Erythroblast (primary cell): ENCODE results near the gene GTF2A1.

Source experiments
- DNase-seq, 2 experiments: peaks; one replicate each; lab custom pipeline; 2025; lab: John Stamatoyannopoulos, UW
- GATA1 ChIP-seq: IDR thresholded peaks from 2 replicates; pipeline ENCODE4 v1.6.1; 2011; ENCODE audit warnings: low read depth, mild to moderate bottlenecking, control low read depth, low read length, moderate library complexity
- POLR2A ChIP-seq: IDR thresholded peaks from 2 replicates; pipeline ENCODE4 v1.6.1; 2011; ENCODE audit warnings: mild to moderate bottlenecking, low read length

The GTF2A1 gene

DNA sequence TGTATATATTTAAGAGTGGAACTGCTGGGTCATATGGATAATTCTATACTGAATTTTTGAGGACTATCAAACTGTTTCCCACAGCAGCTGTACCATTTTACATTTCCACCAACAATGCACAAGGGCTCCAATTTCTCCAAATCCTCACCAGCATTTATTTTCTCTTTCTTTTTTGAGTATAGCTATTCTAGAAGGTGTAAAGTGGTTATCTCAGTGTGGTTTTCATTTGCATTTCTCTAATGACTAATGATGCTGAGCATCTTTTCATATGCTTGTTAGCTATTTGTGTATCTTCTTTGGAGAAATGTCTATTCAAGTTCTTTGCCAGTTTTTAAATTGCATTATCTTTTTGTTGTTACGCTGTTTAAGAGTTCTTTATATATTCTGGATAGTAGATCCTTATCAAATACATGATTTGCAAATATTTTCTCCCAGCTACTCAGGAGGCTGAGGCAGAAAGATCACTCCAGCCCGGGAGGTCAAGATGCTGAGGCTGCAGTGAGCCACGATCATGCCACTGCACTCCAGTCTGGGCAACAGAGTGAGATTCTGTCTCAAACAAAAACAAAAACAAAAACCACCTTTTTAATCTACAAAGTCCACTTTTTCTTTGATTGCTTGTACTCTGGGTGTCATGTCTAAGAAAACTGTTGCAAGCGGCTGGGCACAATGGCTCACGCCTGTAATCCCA lies 32.8 kb downstream of the GTF2A1 start:
- TF ChIP-seq GATA1 (no peak), POLR2A (no peak)
- no peak for DNase-seq

DNA sequence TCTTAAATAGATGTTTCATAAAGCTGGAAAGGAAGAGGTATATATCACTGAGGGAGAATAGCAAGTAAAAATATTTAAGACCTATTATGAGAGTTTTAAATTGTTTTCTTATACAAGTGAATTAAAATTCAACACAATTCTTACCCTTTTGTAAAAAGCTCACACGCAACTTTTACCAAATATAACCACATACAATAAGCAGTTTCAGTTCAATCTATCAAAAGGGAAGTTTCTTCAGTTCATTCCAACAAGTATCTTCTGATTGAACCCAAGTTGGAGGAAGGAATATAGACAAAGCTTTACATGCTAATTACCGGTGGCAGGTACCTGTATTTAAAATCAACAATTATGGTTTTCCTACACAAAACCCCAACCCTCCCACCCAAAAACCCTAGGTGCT lies 41.1 kb downstream of the GTF2A1 start:
- TF ChIP-seq GATA1 (no peak), POLR2A (no peak)
- no peak for DNase-seq

DNA sequence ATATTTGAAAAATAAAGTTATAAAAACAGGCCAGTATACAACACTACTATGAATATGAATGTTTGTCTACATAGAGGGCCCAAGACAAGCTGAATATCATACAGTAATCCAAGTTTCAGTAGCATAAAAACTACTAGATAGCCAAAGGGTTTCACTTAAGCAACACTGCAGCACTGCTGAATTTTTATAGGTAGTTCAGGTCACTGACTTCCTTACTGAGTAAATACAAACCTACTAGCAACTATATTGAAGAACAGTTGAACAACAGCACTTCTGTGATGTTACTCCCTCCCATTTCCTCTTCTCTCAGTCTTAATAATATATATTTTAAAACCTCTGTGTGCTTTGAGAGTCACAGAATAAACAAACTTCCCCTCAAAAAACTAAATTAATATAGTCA lies 42.7 kb downstream of the GTF2A1 start:
- TF ChIP-seq GATA1 (no peak), POLR2A (no peak)
- DNase-seq, result no peak

DNA sequence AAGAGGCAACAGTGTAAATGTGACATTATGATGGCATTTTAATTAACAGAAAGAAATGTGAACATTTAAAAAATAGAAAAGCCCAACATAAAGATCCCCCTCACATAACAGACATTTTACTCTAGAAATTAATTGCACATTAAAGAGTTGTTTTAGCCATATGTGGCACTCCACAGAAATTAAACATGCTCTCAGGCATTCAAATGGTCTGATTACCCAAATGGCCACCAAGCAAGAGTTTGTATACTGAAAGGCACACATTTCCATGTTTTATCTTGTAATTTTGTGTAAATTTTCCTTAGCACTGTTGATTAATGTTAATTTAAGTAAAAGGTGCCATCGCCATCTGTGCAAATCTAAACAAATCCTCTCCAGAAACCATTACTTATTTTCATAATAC lies 43.5 kb downstream of the GTF2A1 start:
- TF ChIP-seq POLR2A (no peak), GATA1 (no peak)
- no peak for DNase-seq

DNA sequence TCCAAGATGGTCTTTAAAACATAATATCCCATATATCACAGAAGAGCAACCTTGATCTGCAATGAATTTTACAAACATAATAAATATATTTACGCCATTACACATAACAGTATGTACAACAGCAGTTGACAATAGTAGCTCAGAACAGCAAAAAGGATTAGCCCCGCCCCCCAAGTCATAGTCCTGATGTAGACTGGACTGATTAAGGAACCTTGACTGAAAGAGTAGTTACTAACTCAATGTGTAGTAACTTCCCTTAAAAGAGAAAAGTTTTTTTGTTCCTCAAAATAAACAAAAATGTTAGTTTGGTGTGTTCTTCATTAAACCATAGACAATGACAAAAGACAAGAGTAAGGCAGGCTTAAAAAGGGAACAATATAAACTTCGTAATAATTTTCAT lies 44.5 kb downstream of the GTF2A1 start:
- no peak for DNase-seq
- TF ChIP-seq GATA1 (no peak), POLR2A (no peak)

DNA sequence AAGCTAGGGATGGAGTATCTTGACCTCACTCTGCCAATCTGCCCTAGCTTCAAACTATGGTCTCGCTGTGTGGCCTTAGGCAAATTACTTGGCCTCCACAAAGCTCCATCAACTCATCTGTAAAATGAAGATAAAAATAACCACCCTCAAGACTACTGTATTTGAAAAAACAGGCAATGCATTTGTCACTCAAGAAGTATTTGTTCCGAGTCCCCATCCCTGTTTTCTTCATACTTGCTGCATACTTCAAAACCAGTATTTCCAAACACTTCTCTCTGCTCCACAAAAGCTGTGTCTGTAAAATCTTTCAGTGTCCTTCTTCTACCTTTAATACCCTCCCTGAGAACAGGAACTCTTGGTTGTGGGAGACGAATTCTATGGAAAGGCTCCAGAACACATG lies 47.9 kb downstream of the GTF2A1 start:
- DNase-seq, result no peak
- TF ChIP-seq POLR2A (no peak), GATA1 (no peak)

DNA sequence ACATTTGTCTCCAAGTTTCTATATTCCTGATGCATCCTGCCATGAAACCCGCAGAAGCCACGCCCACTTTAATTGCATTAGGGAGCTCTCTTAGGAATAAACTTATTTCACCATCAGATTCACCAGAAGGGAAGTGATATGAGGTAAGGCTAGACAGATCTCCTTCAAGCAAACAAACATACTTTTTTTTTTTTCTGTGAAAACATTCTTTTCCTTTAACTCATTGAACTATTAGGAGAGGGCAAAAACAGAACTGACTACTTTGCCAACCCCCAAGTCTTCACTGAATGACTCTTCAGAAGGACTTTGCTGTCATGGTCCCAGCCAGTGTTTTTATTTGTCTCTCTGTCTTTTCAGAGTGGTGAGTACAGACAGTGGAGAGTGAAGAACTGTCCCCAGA lies 48.4 kb downstream of the GTF2A1 start:
- no peak for TF ChIP-seq GATA1
- TF ChIP-seq POLR2A, result no peak
- no peak for DNase-seq

DNA sequence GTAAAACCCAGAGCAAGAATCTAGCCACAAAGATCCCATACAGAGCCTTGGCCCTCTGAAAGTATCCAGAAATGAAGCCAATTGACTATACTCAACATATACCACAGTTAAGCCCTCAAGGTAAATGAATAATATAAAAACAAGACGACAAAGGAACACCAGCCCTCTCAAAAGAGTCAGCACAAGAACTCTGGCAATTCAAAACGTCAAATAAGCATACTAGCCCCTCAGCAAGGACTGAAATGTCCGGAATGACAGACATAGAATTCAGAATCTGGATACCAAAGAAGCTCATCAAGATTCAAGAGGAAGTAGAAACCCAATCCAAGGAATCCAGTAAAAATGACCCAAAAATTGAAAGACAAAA lies 49.9 kb downstream of the GTF2A1 start:
- DNase-seq, result no peak
- TF ChIP-seq GATA1 (no peak), POLR2A (no peak)

DNA sequence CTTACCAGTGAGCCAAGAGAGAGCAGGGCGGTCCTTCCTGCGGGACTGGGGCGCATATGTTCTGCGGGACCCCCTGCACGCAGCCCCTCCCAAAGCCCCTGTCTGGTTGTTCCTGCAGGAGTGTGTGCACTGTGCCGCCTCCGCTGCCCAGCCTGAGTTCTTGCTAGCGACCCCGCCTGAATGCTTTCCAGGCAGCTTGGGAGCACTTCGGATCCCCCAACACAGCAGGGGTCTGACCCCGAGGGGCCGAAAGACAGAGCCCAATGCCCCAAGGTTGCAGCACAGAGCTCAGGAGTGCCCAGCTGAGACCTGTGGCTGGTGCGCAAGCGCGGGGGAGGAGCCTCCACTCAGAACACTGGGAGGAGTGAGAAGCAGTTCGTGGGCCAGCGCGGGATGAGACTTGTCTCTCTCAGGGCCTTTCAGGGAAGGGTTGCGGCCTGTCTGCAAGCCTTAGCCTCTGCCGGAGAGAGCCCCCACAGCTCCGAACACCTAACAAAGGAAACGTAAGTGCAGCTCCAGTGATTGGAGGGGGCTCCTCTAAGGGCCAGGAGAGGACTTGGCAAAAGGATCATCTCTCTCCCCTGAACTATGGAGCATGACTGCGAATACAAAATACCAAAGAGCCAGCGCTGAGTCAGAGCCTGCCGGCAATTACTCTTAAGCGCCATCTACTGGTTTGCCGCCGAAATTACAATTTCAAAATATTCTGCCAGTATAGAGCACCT lies 50.5 kb downstream of the GTF2A1 start:
- DNase-seq, result peak; percentile 93 to 95
- TF ChIP-seq POLR2A (peak; percentile 94), GATA1 (no peak)

DNA sequence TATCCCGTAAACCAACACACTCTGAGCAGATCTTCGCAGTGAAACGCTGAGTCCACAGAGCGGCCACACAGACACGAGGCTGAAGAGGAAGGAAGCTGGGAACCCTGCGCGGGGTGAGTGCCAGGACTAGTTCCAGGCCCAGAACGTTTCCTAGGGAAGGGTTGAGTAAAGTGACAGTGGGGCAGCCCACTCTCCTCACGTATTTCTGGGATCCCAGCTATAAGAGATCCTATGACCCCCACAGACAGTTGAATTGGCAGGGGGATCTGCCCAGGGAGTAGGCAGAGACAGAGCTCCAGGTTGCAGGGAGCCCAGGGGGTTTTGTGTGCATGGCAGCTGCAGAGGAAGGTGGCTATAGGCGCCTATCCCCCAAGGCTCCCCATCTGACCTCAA lies 51.1 kb downstream of the GTF2A1 start:
- TF ChIP-seq POLR2A (no peak), GATA1 (no peak)
- DNase-seq, result peak; percentile 61 to 65

DNA sequence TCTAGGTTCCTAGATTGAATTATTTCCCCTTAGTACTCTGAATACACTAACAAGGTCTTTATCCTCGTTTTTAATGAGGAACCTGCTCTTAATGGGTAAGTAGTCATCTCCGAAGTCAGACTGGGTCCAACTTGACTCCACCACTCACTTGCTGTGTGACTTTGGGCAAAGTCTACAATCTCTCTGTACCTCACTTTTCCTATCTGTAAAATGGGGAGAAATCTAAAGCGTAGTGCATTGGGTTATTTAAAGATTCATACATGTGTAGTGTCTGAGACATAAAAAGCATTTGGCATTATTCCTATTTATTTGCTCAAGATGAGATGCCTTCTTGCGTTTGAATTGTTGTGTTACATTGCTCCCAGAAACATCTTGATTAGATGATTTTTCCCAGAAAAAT lies 51.5 kb downstream of the GTF2A1 start:
- DNase-seq, result no peak
- TF ChIP-seq POLR2A, result no peak

DNA sequence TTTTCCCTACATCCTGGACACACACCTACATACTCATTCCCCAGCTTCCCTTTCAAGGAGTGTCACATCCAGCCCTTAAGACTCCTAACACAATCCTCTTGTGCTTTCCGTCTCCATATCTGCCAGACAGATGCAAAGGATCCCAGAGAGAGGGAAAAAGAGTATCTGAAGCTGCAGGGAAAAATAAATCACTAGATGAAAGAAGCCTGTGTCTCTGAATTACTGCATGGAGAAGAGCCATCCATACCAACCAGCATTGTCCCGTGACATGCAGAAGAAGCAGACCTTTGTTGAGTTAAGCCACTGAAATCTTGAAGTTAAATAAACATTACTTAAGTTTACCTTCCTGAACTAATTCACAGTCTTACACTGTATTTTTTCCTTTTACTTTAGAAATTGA lies 54.6 kb downstream of the GTF2A1 start:
- DNase-seq, result no peak

DNA sequence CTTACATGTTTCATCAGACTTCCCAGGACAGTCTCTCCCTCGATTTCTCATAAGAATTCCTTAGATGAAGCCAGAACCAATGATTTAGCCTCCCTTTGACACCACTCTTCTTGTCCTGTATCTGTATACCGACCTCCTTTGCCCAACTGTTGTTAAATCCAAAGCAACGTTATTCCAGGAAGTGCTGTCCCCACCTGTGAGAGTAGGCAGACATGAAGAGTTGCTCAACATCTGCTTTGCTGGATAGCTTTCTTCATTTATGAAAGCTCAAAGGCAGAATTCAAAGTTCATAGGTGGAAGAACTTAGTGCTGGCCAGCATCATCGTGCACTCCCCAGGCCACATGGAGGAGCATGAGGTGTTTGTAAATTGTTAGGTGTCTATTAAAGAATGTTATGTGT lies 55.6 kb downstream of the GTF2A1 start:
- TF ChIP-seq POLR2A (no peak), GATA1 (no peak)
- DNase-seq, result no peak

More for the DNA sequence above, 54.6 kb downstream of the GTF2A1 start:
- TF ChIP-seq GATA1 (no peak), POLR2A (no peak)

DNA sequence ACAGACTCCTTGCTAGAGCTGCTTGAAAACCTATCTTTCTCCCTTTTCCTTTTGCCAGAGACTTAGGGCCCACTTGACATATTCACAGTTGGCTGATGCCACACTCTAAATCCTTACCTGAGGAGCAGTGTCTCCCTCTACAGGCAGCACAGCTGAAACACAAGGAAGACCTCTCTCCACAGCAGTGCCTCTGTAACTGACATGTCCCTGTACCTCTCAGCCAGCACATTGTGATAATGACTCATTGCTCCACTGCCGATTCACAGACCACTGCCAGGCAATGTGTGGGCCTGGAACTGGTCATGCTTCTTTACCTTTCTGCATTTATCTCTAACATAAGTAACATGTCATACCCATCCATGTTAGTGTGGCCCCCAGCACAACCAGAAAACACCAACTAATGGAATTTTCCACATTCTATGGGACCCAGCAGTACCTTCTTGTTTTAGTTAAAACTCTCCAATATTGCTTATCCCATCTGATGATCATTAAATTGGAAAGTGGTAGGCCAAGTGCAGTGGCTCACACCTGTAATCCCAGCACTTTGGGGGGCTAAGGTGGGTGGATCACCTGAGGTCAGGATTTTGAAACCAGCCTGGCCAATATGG lies 56.5 kb downstream of the GTF2A1 start:
- DNase-seq, result peak; percentile 84 to 89
- TF ChIP-seq GATA1, result no peak
- no peak for TF ChIP-seq POLR2A
